HepG2 (cell line): Measurements from ENCODE around the gene CPED1. TPM values are rescaled to one million over a fixed set of nuclear protein-coding genes. Genes with fewer than 3 reads are reported as not detected.

Experiments
- ATAC-seq: fragments of 200-7000 bp; cut with Tn5 transposase; 3 replicates; pipeline ENCODE4 v1.9.1; 2020; ENCODE audit warnings: mild to moderate bottlenecking, moderate library complexity
- BruUV-seq: library from RNA; stranded (reverse); fragments of 400-500 nt; replicated peaks from 2 replicates; lab custom pipeline; 2021; lab: Mats Ljungman, UMichigan
- CTCF ChIA-PET: fragments of 300-600 bp; formaldehyde crosslinking; extraction: SDS; loops from one replicate; lab custom pipeline; 2021; ENCODE audit warnings: low total read pairs, inconsistent platforms, low intra/inter-chr PET ratio; lab: Yijun Ruan, JAX
- POLR2A ChIA-PET: fragments of 350-600 bp; sonication (Branson Sonifier 250); formaldehyde crosslinking; loops from one replicate; lab custom pipeline; 2020; ENCODE audit warnings: antibody characterized with exemption, inconsistent platforms; lab: Yijun Ruan, JAX
- DNase-seq: peaks from one replicate; pipeline ENCODE4 v3.0.0-alpha.2; 2015; ENCODE audit warnings: low spot score
- FAIRE-seq: peaks from 3 replicates; lab custom pipeline; 2011; peaks lifted over from hg19 to GRCh38; lab: Jason Lieb, UNC
- H2AFZ ChIP-seq: one replicate; pipeline ENCODE4 v1.6.1; 2011; ENCODE audit warnings: low read length, inconsistent platforms
- H3K27ac ChIP-seq: fragments of 300-600 bp; 3 replicates; pipeline ENCODE4 v1.8.0; 2011; ENCODE audit warnings: mixed run types, mild to moderate bottlenecking, mixed read lengths, low read length, inconsistent platforms; ENCODE audit not compliant: insufficient read depth; ENCODE audit errors: extremely low read length
- H3K27me3 ChIP-seq, 2 experiments: fragments of 200-600 bp in 1 of 2; 2 replicates in 1 of 2; 3 replicates in 1 of 2; pipeline versions ENCODE4 v1.6.0 to v1.8.0; 2011; ENCODE audit warnings: low read length in 2 of 2, mild to moderate bottlenecking in 2 of 2, moderate library complexity in 2 of 2, inconsistent platforms in 1 of 2; ENCODE audit not compliant: insufficient read depth in 2 of 2, control insufficient read depth in 1 of 2
- H3K36me3 ChIP-seq, 2 experiments: fragments of 200-600 bp in 1 of 2; replicated peaks in 1 of 2; 2 replicates in 1 of 2; 3 replicates in 1 of 2; pipeline versions ENCODE4 v1.5.1 to v1.8.0; 2011; ENCODE audit warnings: low read length in 2 of 2, inconsistent platforms in 1 of 2; ENCODE audit not compliant: insufficient read depth in 2 of 2, control insufficient read depth in 1 of 2
- H3K4me1 ChIP-seq: 2 replicates; pipeline ENCODE4 v1.5.1; 2012; ENCODE audit warnings: low read length, inconsistent platforms; ENCODE audit not compliant: insufficient read depth
- H3K4me2 ChIP-seq: 2 replicates; pipeline ENCODE4 v1.6.0; 2011; ENCODE audit warnings: low read depth, low read length, inconsistent platforms
- H3K4me3 ChIP-seq, 3 experiments: fragments of 200-600 bp in 1 of 3; sonication (generic), shearing (Covaris generic) in 1 of 3; replicated peaks in 1 of 3; 2 replicates each; pipeline ENCODE4 v1.5.1; 2011 to 2016; ENCODE audit warnings: low read length in 3 of 3, inconsistent platforms in 2 of 3, low read depth in 2 of 3, mild to moderate bottlenecking in 2 of 3, control low read depth in 1 of 3, mixed read lengths in 1 of 3; ENCODE audit not compliant: insufficient read depth in 1 of 3
- H3K79me2 ChIP-seq: one replicate; pipeline ENCODE4 v1.6.1; 2011; ENCODE audit warnings: low read length, inconsistent platforms; ENCODE audit not compliant: insufficient read depth
- H3K9ac ChIP-seq: 2 replicates; pipeline ENCODE4 v1.6.0; 2011; ENCODE audit warnings: mild to moderate bottlenecking, low read depth, low read length, inconsistent platforms; ENCODE audit not compliant: insufficient read depth
- H3K9me3 ChIP-seq: 2 replicates; pipeline ENCODE4 v1.5.1; 2012; ENCODE audit warnings: mild to moderate bottlenecking, low read length
- H4K20me1 ChIP-seq: 2 replicates; pipeline ENCODE4 v1.6.0; 2011; ENCODE audit warnings: inconsistent platforms, mild to moderate bottlenecking, low read length, moderate library complexity; ENCODE audit not compliant: insufficient read depth
- BCL6 ChIP-seq: IDR thresholded peaks from 2 replicates; pipeline ENCODE4 v1.6.1; 2016; ENCODE audit warnings: missing genetic modification reagents, missing compliant biosample characterization
- CBX1 ChIP-seq: IDR thresholded peaks from one replicate; pipeline ENCODE4 v1.6.1; 2016; ENCODE audit warnings: antibody characterized with exemption, low read depth
- HOXA9 ChIP-seq: sonication (generic); formaldehyde crosslinking; IDR thresholded peaks from 2 replicates; pipeline ENCODE4 v1.8.1; 2022; ENCODE audit warnings: missing genetic modification reagents, mild to moderate bottlenecking, moderate library complexity, borderline replicate concordance
- ZBTB39 ChIP-seq: sonication (generic); formaldehyde crosslinking; IDR thresholded peaks from 2 replicates; pipeline ENCODE4 v1.5.0; 2020; ENCODE audit warnings: missing genetic modification reagents
- ZSCAN21 ChIP-seq: sonication (generic); formaldehyde crosslinking; IDR thresholded peaks from 2 replicates; pipeline ENCODE4 v1.8.0; 2022; ENCODE audit warnings: mild to moderate bottlenecking, missing genetic modification reagents, moderate library complexity, borderline replicate concordance
- whole genome bisulfite sequencing: methylation state at CpG from one replicate; pipeline ENCODE4 v1.1.6; 2017; ENCODE audit warnings: low lambda C conversion rate; 5-methylcytosine and 5-hydroxymethylcytosine counted together
- in situ Hi-C: cut with HindIII; loops from 2 replicates; pipeline ENCODE4 v1.10.0; 2017; ENCODE audit warnings: low pct_unique_long_range_greater_than_20kb; ENCODE audit not compliant: extremely low pct_ligation_motif_present
- intact Hi-C: fragments of 100-400 bp; cut with micrococcal nuclease; formaldehyde crosslinking; loops from one replicate; pipeline ENCODE4 v1.10.0; 2022; ENCODE audit not compliant: unreplicated experiment
- polyA plus RNA-seq, 8 experiments: library from polyadenylated mRNA; depleted of rRNA in 3 of 8; stranded (reverse) in 7 of 8; unstranded in 1 of 8; fragments of >200 nt; fragmentation: Illumina TruSeq in 4 of 8; extraction: Trizol in 4 of 8; gene quantifications; 2 replicates each; pipeline versions ENCODE4 v1.2.1 to v1.2.3, GENCODE V29; 2011 to 2016; ENCODE audit warnings: low read depth in 4 of 8, missing spikeins in 1 of 8, mixed read lengths in 1 of 8; ENCODE audit not compliant: insufficient read depth in 1 of 8
- total RNA-seq, 5 experiments: library from RNA; depleted of rRNA; stranded (reverse); fragments of >200 nt; fragmentation: Illumina TruSeq; extraction: Trizol; gene quantifications; 2 replicates each; pipeline ENCODE4 v1.2.3, GENCODE V29; 2016; ENCODE audit warnings: low read depth in 1 of 5
- TF ChIP-seq, protein P1 (sequence below): sonication (generic); formaldehyde crosslinking; conservative IDR thresholded peaks from 2 replicates; pipeline ENCODE4 v1.5.0; 2020; ENCODE audit warnings: missing genetic modification reagents
- TF ChIP-seq, protein P2 (sequence below): IDR thresholded peaks from 2 replicates; pipeline ENCODE4 v1.6.1; 2016; ENCODE audit warnings: missing compliant biosample characterization, missing genetic modification reagents, borderline replicate concordance
- TF ChIP-seq, protein P3 (sequence below): sonication (generic); formaldehyde crosslinking; IDR thresholded peaks from 2 replicates; pipeline ENCODE4 v1.4.0; 2020; ENCODE audit warnings: low read depth, mild to moderate bottlenecking, missing genetic modification reagents

CPED1 gene
- total and polyA plus RNA-seq, 2 of the 13 experiments (the other 11 are each of a cell fraction or from before 2014, with no cell fraction given): 11.5 to 27.0 TPM

- TF ChIP-seq, protein P1, sequence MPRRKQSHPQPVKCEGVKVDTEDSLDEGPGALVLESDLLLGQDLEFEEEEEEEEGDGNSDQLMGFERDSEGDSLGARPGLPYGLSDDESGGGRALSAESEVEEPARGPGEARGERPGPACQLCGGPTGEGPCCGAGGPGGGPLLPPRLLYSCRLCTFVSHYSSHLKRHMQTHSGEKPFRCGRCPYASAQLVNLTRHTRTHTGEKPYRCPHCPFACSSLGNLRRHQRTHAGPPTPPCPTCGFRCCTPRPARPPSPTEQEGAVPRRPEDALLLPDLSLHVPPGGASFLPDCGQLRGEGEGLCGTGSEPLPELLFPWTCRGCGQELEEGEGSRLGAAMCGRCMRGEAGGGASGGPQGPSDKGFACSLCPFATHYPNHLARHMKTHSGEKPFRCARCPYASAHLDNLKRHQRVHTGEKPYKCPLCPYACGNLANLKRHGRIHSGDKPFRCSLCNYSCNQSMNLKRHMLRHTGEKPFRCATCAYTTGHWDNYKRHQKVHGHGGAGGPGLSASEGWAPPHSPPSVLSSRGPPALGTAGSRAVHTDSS (CRISPR knock-in tag): no peak
- TF ChIP-seq ZSCAN21 (CRISPR knock-in tag) (no peak), HOXA9 (no peak), BCL6 (CRISPR knock-in tag) (no peak), CBX1 (no peak)
- TF ChIP-seq, protein P2, sequence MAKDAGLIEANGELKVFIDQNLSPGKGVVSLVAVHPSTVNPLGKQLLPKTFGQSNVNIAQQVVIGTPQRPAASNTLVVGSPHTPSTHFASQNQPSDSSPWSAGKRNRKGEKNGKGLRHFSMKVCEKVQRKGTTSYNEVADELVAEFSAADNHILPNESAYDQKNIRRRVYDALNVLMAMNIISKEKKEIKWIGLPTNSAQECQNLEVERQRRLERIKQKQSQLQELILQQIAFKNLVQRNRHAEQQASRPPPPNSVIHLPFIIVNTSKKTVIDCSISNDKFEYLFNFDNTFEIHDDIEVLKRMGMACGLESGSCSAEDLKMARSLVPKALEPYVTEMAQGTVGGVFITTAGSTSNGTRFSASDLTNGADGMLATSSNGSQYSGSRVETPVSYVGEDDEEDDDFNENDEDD: no peak
Measured at GRCh38 chr7:121211253-121211652, 222.7 kb downstream of the CPED1 start (continued).

- TF ChIP-seq, protein P3, sequence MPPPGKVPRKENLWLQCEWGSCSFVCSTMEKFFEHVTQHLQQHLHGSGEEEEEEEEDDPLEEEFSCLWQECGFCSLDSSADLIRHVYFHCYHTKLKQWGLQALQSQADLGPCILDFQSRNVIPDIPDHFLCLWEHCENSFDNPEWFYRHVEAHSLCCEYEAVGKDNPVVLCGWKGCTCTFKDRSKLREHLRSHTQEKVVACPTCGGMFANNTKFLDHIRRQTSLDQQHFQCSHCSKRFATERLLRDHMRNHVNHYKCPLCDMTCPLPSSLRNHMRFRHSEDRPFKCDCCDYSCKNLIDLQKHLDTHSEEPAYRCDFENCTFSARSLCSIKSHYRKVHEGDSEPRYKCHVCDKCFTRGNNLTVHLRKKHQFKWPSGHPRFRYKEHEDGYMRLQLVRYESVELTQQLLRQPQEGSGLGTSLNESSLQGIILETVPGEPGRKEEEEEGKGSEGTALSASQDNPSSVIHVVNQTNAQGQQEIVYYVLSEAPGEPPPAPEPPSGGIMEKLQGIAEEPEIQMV (CRISPR knock-in tag): no peak
- no peak for TF ChIP-seq ZBTB39 (CRISPR knock-in tag)
- Histone ChIP-seq H3K4me2 (no peak overlapping the region), H3K9me3 (no peaks in the 10 kb centered on the region), H3K27me3 (no peaks in the 10 kb centered on the region), H2AFZ (no peak overlapping the region), H3K4me1 (no peaks in the 10 kb centered on the region), H3K9ac (no peak overlapping the region), H3K4me3 (no peak overlapping the region), H3K79me2 (no peaks in the 10 kb centered on the region), H3K27ac (no peak overlapping the region), H3K36me3 (no peaks in the 10 kb centered on the region), H4K20me1 (no peaks in the 10 kb centered on the region)
- WGBS: 35% methylated on average over 2 of the region's 2 CpGs
- no TSS peak for BruUV-seq
- CTCF ChIA-PET: no interaction called here
- ATAC-seq (no peak), FAIRE-seq (no peak), DNase-seq (no peak)
- in situ Hi-C loops (no loop called here), intact Hi-C loops (no loop called here)
- POLR2A ChIA-PET: no interaction called here
Measured at GRCh38 chr7:121212036-121212435, 223.5 kb downstream of the CPED1 start.
